HepG2 (cell line): Measurements from ENCODE around the gene APBA3. TPM values are rescaled to one million over a fixed set of nuclear protein-coding genes. Genes with fewer than 3 reads are reported as not detected.
A peak's percentile ranks its signal among the peaks of the same experiment; 100 is the strongest.

Source experiments
- ATAC-seq: fragments of 200-7000 bp; cut with Tn5 transposase; 3 replicates; pipeline ENCODE4 v1.9.1; 2020; ENCODE audit warnings: mild to moderate bottlenecking, moderate library complexity
- BruUV-seq: library from RNA; stranded (reverse); fragments of 400-500 nt; replicated peaks from 2 replicates; lab custom pipeline; 2021; lab: Mats Ljungman, UMichigan
- CTCF ChIA-PET: fragments of 300-600 bp; formaldehyde crosslinking; extraction: SDS; loops from one replicate; lab custom pipeline; 2021; ENCODE audit warnings: low total read pairs, inconsistent platforms, low intra/inter-chr PET ratio; lab: Yijun Ruan, JAX
- POLR2A ChIA-PET: fragments of 350-600 bp; sonication (Branson Sonifier 250); formaldehyde crosslinking; loops from one replicate; lab custom pipeline; 2020; ENCODE audit warnings: antibody characterized with exemption, inconsistent platforms; lab: Yijun Ruan, JAX
- DNase-seq: peaks from one replicate; pipeline ENCODE4 v3.0.0-alpha.2; 2015; ENCODE audit warnings: low spot score
- FAIRE-seq: peaks from 3 replicates; lab custom pipeline; 2011; peaks lifted over from hg19 to GRCh38; lab: Jason Lieb, UNC
- H2AFZ ChIP-seq: one replicate; pipeline ENCODE4 v1.6.1; 2011; ENCODE audit warnings: low read length, inconsistent platforms
- H3K27ac ChIP-seq: fragments of 300-600 bp; 3 replicates; pipeline ENCODE4 v1.8.0; 2011; ENCODE audit warnings: mixed run types, mild to moderate bottlenecking, mixed read lengths, low read length, inconsistent platforms; ENCODE audit not compliant: insufficient read depth; ENCODE audit errors: extremely low read length
- H3K27me3 ChIP-seq, 2 experiments: fragments of 200-600 bp in 1 of 2; 2 replicates in 1 of 2; 3 replicates in 1 of 2; pipeline versions ENCODE4 v1.6.0 to v1.8.0; 2011; ENCODE audit warnings: low read length in 2 of 2, mild to moderate bottlenecking in 2 of 2, moderate library complexity in 2 of 2, inconsistent platforms in 1 of 2; ENCODE audit not compliant: insufficient read depth in 2 of 2, control insufficient read depth in 1 of 2
- H3K36me3 ChIP-seq, 2 experiments: fragments of 200-600 bp in 1 of 2; replicated peaks in 1 of 2; 2 replicates in 1 of 2; 3 replicates in 1 of 2; pipeline versions ENCODE4 v1.5.1 to v1.8.0; 2011; ENCODE audit warnings: low read length in 2 of 2, inconsistent platforms in 1 of 2; ENCODE audit not compliant: insufficient read depth in 2 of 2, control insufficient read depth in 1 of 2
- H3K4me1 ChIP-seq: 2 replicates; pipeline ENCODE4 v1.5.1; 2012; ENCODE audit warnings: low read length, inconsistent platforms; ENCODE audit not compliant: insufficient read depth
- H3K4me2 ChIP-seq: 2 replicates; pipeline ENCODE4 v1.6.0; 2011; ENCODE audit warnings: low read depth, low read length, inconsistent platforms
- H3K4me3 ChIP-seq, 3 experiments: fragments of 200-600 bp in 1 of 3; sonication (generic), shearing (Covaris generic) in 1 of 3; replicated peaks in 1 of 3; 2 replicates each; pipeline ENCODE4 v1.5.1; 2011 to 2016; ENCODE audit warnings: low read length in 3 of 3, inconsistent platforms in 2 of 3, low read depth in 2 of 3, mild to moderate bottlenecking in 2 of 3, control low read depth in 1 of 3, mixed read lengths in 1 of 3; ENCODE audit not compliant: insufficient read depth in 1 of 3
- H3K79me2 ChIP-seq: one replicate; pipeline ENCODE4 v1.6.1; 2011; ENCODE audit warnings: low read length, inconsistent platforms; ENCODE audit not compliant: insufficient read depth
- H3K9ac ChIP-seq: 2 replicates; pipeline ENCODE4 v1.6.0; 2011; ENCODE audit warnings: mild to moderate bottlenecking, low read depth, low read length, inconsistent platforms; ENCODE audit not compliant: insufficient read depth
- H3K9me3 ChIP-seq: 2 replicates; pipeline ENCODE4 v1.5.1; 2012; ENCODE audit warnings: mild to moderate bottlenecking, low read length
- H4K20me1 ChIP-seq: 2 replicates; pipeline ENCODE4 v1.6.0; 2011; ENCODE audit warnings: inconsistent platforms, mild to moderate bottlenecking, low read length, moderate library complexity; ENCODE audit not compliant: insufficient read depth
- CERS6 ChIP-seq: sonication (generic); formaldehyde crosslinking; IDR thresholded peaks from 2 replicates; pipeline ENCODE4 v1.5.0; 2020; ENCODE audit warnings: missing genetic modification reagents
- GMEB1 ChIP-seq: sonication (generic); formaldehyde crosslinking; IDR thresholded peaks from 2 replicates; pipeline ENCODE4 v1.5.1; 2020; ENCODE audit warnings: missing genetic modification reagents, mild to moderate bottlenecking, borderline replicate concordance
- HES4 ChIP-seq: sonication (generic); formaldehyde crosslinking; IDR thresholded peaks from 2 replicates; pipeline ENCODE4 v1.9.0; 2021; ENCODE audit warnings: mild to moderate bottlenecking, missing genetic modification reagents, borderline replicate concordance
- KDM1A ChIP-seq: IDR thresholded peaks from 2 replicates; pipeline ENCODE4 v1.6.1; 2016; ENCODE audit warnings: missing compliant biosample characterization
- RBFOX2 ChIP-seq: fragments of 200-400 bp; formaldehyde crosslinking; IDR thresholded peaks from 2 replicates; pipeline ENCODE4 v1.6.1; 2017; ENCODE audit warnings: low read depth, mild to moderate bottlenecking, low read length
- TBP ChIP-seq: sonication (generic); formaldehyde crosslinking; IDR thresholded peaks from 2 replicates; pipeline ENCODE4 v1.5.0; 2020; ENCODE audit warnings: missing genetic modification reagents
- ZC3H13 ChIP-seq: sonication (generic); formaldehyde crosslinking; IDR thresholded peaks from 2 replicates; pipeline ENCODE4 v1.8.1; 2023; ENCODE audit warnings: mild to moderate bottlenecking, missing genetic modification reagents, moderate library complexity
- ZNF335 ChIP-seq: sonication (generic); formaldehyde crosslinking; IDR thresholded peaks from 2 replicates; pipeline ENCODE4 v1.4.0; 2020; ENCODE audit warnings: missing genetic modification reagents
- ZNF484 ChIP-seq: sonication (generic); formaldehyde crosslinking; IDR thresholded peaks from 2 replicates; pipeline ENCODE4 v1.5.1; 2020; ENCODE audit warnings: mild to moderate bottlenecking, low read depth, missing genetic modification reagents, borderline replicate concordance
- ZNF792 ChIP-seq: IDR thresholded peaks from 2 replicates; pipeline ENCODE4 v1.6.1; 2016
- WGBS: methylation state at CpG from one replicate; pipeline ENCODE4 v1.1.6; 2017; ENCODE audit warnings: low lambda C conversion rate; 5-methylcytosine and 5-hydroxymethylcytosine counted together
- in situ Hi-C: cut with HindIII; loops from 2 replicates; pipeline ENCODE4 v1.10.0; 2017; ENCODE audit warnings: low pct_unique_long_range_greater_than_20kb; ENCODE audit not compliant: extremely low pct_ligation_motif_present
- intact Hi-C: fragments of 100-400 bp; cut with micrococcal nuclease; formaldehyde crosslinking; loops from one replicate; pipeline ENCODE4 v1.10.0; 2022; ENCODE audit not compliant: unreplicated experiment
- polyA plus RNA-seq, 8 experiments: library from polyadenylated mRNA; depleted of rRNA in 3 of 8; stranded (reverse) in 7 of 8; unstranded in 1 of 8; fragments of >200 nt; fragmentation: Illumina TruSeq in 4 of 8; extraction: Trizol in 4 of 8; gene quantifications; 2 replicates each; pipeline versions ENCODE4 v1.2.1 to v1.2.3, GENCODE V29; 2011 to 2016; ENCODE audit warnings: low read depth in 4 of 8, missing spikeins in 1 of 8, mixed read lengths in 1 of 8; ENCODE audit not compliant: insufficient read depth in 1 of 8
- total RNA-seq, 5 experiments: library from RNA; depleted of rRNA; stranded (reverse); fragments of >200 nt; fragmentation: Illumina TruSeq; extraction: Trizol; gene quantifications; 2 replicates each; pipeline ENCODE4 v1.2.3, GENCODE V29; 2016; ENCODE audit warnings: low read depth in 1 of 5
- TF ChIP-seq, protein P1 (sequence below): sonication (generic); formaldehyde crosslinking; IDR thresholded peaks from 2 replicates; pipeline ENCODE4 v1.4.0; 2020; ENCODE audit warnings: missing genetic modification reagents, borderline replicate concordance

The APBA3 gene
- total and polyA plus RNA-seq, 2 of the 13 experiments (the other 11 are each of a cell fraction or from before 2014, with no cell fraction given), result 14.2 to 14.3 TPM

DNA sequence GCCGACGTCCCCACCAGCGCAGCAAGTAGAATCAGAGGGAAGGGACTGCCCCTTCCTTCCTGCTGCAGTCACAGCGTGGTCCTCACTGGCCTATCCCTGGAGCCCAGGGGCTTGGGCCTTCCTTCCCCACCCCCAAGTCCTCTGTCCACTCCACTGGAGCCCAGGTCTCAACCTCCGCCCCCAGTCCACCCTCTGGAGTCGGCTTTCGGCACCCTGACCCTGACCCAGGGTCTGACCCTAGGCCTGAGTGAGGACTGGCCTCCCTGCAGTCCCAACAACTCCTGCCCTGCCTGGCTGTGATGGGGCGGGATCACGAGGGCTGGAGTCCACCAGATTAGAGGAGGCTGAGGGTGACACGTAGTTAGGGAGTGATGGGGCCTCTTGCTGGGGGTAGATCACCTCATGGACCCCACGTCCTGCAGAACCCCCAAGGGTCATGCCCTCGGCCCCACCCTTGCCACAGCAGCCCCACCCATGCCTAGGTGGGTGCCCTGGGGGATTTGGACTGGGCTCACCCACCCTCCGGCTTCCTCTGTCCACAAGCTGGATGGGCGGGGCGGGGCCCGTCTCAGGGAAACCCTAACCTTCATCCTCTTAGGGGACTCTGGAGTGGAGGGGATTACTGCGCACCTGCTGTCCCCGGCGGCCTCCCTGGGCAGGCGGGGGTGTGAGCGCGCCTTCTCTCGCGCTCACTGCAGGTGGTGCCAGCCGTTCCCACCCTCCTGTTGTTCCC lies 6.7 kb upstream of the APBA3 start:
- ChIA-PET CTCF (no interaction called here), POLR2A (no interaction called here)
- H3K4me2 ChIP-seq, result no peak overlapping the region
- H3K4me3 ChIP-seq, result no peak overlapping the region
- WGBS, result 84% methylated on average over 8 of the region's 25 CpGs
- FAIRE-seq (no peak), DNase-seq (no peak), ATAC-seq (no peak)
- no peak overlapping the region for H2AFZ ChIP-seq
- no peaks in the 10 kb centered on the region for H3K9me3 ChIP-seq
- H3K27ac ChIP-seq, result no peak overlapping the region
- H3K36me3 ChIP-seq, result peaks cover 9 to 20% of the 10 kb centered on the region in 2 experiments; a peak in 2 of 5 replicates
- in situ Hi-C loops (no loop called here), intact Hi-C loops (loop anchor here (10.0 kb wide), 1 partner anchor 63 kb away; the partner anchor contains the start of genes PIP5K1C and TJP3)
- H3K27me3 ChIP-seq, result no peaks in the 10 kb centered on the region
- no peak overlapping the region for H3K9ac ChIP-seq
- no TSS peak for BruUV-seq
- no peaks in the 10 kb centered on the region for H4K20me1 ChIP-seq
- peaks cover 5% of the 10 kb centered on the region for H3K4me1 ChIP-seq
- TF ChIP-seq RBFOX2 (0 out of 2 replicates have a peak, but pooled peaks have one; percentile 29), GMEB1 (CRISPR knock-in tag) (no peak), TBP (no peak), KDM1A (CRISPR knock-in tag) (no peak), HES4 (CRISPR knock-in tag) (0 out of 2 replicates have a peak, but pooled peaks have one; percentile 32), CERS6 (no peak), ZNF792 (CRISPR knock-in tag) (no peak), ZNF484 (CRISPR knock-in tag) (no peak), ZNF335 (no peak), ZC3H13 (CRISPR knock-in tag) (no peak)
- TF ChIP-seq, protein P1, sequence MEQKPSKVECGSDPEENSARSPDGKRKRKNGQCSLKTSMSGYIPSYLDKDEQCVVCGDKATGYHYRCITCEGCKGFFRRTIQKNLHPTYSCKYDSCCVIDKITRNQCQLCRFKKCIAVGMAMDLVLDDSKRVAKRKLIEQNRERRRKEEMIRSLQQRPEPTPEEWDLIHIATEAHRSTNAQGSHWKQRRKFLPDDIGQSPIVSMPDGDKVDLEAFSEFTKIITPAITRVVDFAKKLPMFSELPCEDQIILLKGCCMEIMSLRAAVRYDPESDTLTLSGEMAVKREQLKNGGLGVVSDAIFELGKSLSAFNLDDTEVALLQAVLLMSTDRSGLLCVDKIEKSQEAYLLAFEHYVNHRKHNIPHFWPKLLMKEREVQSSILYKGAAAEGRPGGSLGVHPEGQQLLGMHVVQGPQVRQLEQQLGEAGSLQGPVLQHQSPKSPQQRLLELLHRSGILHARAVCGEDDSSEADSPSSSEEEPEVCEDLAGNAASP (CRISPR knock-in tag), result no peak
- H3K79me2 ChIP-seq, result peaks cover 3% of the 10 kb centered on the region
